CD4-positive, alpha-beta T cell treated with Interleukin-1 beta for 1 hour (primary cell): ENCODE measurements around the gene NDUFS6.

Experiments used
- DNase-seq, 2 donors: peaks; one replicate each; pipeline ENCODE4 v3.0.0-alpha.2; 2020 to 2022

Gene NDUFS6

DNA sequence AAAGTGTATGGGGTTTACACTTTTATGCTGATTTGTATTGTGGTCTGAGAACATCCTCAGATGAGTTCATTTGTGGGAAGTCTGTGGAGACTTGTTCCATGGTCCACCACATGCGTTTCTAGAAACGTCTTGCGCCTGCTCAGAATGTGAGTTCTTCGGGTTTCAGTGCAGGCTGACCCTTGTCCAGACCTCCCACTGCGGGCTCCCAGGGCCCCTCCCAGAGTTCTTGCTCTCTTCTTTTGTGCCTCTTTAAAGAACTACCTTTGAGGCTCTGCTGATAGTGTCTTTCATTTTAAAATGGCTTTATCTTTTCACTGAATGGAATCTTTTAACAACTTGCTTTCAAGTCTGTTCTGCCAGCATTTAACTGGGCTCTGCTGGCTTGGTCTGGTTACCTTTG lies 17.6 kb downstream of the NDUFS6 start:
- DNase-seq = no peak

DNA sequence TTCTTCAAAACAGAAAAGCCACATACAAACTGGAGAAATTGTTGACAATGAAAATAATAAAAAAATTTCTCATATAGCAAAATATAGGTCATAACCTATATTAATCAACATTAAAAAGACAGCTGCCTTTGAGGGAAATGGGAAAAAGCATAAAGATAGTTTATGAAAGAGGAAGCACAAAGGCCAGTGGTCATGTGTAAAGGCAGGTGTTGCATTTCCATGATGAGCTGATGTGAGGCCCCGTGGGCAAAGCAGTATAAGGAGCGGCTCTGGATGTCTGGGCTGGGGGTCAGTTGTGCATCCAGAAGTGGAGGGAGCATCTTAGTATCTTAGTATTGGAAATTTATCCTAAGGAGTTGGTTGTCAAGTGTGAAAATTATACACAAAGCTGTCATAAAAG lies 18.3 kb downstream of the NDUFS6 start:
- no peak for DNase-seq

DNA sequence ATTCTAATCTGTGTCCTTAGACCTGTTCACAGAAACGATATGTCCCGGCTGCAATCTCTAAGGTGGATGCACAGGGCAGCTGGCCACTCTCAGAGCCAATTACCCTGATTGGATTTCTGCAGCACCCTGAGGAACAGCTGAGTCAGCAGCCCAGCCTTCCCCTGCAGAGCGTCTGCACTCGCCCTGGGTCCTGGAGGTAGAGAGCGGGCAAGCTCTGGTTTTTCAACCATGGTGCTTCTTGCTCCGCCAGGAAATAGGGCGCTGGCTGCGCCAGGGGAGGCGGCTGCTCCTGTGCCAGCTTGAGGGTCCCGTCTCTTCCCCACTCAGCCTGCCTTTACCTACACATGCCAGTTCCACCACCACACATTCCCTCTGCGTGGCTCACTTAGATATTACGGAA lies 19.2 kb downstream of the NDUFS6 start:
- no peak for DNase-seq

DNA sequence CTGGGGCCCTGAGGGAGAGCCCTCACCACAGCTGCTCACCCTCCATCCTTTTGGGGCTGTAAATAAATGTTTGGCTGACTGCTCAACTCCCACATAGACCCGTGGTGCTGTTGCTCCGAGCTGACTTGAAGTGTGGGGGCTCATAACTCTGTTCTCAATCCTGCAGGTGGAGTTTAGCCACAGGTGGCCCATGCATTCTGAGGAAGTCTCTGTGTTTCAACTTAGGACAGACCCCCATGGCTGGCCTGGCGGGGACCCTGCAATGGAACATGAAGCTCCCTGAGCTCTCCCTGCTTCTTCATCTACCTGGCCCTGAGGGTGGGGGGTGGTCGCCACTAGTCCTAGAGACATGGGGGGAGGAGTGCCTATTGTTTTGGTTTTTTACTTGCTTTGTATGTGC lies 19.7 kb downstream of the NDUFS6 start:
- DNase-seq = no peak

DNA sequence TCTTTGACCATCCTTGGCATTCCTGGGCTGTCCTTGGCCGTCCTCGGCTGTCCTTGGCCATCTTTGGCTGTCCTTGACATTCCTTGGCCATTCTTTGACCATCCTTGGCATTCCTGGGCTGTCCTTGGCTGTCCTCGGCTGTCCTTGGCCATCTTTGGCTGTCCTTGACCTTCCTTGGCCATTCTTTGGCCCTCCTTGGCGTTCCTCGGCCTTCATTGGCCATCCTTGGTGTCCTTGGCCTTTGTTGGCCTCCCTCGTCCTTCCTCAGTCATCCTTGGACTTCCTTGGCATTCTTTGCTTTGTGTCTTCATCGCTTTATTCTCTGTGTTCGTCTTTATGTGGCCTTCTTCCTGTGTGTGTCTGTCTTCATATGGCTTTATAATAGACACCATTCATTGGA lies 20.7 kb downstream of the NDUFS6 start:
- DNase-seq = no peak

DNA sequence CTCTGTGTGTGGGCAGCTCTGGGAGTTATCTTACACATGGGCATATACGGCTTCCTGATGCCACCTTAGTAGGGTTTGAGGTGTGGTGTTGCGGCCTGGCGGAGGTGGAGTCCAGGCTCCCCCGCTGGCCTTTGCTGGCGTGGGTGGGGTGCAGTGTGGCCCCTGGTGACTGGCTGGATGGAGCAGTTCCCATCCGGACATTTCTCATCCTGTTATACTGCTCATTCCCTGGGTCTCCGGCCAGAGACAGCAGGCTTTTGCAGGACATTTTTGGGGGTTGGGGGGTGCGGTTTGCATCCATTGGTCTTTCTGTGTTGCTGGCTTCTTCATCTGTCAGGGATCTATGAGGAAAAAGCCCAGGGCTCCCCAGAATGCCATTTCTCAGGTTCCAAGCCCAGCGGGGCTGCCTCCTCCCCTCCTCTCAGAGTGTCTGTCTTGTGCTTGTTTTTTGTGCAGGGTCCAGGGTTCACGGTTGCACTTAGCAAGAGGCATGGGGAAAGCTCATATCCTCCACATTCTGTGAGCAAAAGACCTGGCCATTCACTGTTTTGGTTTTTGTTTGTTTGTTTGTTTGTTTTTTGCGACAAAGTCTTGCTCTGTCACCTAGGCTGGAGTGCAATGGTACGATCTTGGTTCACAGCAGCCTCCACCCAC lies 22.3 kb downstream of the NDUFS6 start:
- no peak for DNase-seq

DNA sequence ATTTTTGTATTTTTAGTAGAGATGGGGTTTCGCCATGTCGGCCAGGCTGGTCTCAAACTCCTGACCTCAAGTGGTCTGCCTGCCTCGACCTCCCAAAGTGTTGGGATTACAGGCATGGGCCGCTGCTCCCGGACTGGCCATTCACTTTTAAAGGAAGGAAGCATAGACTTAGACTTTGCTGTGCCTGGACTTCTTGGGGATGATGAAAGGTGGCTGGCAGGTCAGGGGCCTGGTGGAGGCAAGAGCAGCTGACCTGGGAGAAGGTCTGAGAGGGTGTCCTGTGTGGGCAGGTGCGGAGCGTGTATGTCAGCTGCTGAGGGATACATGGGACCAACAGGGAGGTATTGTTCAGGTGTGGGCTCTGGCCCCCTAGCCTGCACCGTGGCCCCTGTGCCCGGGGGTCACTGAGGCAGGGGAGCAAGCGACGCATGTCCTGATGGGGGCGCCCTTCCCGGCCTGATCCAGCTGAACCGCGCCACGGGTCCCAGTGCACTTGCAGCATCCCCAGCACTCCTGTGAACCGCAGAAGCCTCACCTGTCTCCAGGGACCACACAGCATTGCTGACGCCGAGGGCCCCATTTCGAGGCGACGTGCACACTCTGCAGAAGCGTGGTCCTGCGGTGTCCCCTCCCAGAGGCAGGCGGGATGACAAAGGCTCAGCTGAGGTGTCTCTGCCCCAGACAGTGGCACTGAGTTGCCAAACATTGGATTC lies 23.1 kb downstream of the NDUFS6 start:
- DNase-seq = no peak

DNA sequence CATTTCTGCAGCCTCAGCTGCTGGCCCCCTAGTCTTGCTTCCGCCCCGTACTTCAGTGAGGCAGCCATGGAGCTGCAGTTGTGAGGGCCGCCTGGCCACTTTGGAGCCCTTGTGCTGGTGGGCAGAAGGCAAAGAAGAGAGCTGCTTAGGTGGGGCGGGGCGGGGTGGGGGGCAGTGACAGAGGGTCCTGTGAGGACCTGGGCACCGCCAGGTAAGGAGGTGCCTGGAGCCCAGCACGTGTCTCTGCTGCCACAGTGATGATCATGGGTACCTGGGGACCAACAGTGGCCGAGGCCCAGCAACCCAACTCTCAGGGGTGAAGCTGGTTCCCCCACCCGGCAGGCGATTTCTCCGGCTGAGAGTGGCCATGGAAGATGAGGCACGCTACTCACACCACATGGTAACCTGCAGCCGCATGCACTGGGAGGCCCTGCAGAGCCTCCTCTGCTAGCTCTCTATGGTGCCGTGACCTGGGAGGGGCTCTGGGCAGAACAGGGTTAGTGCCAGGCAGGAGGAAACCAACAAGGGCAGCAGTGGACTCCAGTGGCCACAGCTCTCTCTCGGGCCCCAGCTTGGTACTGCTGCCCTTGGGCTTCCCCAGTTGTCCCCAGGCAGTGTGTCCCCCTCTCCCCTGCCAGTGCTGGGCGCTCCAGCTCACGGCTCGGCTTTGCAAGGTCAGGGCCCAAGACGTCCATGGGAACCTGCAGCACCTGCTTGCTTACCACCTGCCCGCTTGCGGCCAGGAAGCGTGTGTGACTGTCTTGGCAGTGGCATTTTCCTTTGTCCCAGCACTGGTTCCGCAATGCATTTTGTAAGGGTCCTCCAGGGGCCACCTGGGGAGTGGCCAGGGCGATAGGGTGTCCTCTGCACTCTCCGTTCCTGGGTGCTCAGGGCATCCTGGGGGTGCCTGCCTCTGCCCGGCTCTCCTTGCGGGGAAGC lies 24.0 kb downstream of the NDUFS6 start:
- DNase-seq = no peak

DNA sequence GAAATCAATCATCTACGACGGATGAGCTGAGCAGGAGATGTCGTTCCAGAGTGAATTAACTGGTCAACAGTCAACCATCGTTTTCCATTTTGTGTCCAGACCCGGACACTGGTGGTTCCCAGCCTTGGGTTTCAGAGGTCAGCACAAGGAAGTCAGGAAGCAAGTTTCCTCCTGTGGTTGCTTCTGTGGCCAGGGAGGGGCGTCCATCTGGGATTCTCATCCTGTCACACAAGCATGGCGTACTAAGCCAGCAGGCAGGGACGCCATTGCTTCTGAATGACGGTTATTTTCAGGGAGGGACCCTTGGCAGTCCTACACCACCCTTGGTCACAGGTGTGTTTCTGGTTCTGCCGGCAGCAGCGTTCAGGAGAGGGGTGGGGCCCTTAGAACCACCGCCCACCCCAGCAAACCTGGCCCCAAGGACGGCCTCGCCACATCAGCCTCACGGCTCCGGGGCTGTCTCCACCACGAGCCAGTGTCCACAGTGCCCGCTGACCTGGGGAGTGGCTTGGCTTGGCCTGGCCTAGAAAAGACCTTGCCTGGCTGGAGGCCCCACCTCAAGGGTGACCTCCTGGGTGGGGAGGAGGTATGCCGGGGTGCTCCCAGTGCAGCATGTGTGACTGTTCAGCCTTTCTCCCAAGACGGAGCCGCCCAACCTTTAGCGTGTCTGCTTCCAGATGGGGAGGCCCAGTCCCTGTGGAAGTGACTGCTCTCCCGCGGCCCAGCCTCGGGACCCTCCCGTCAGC lies 25.2 kb downstream of the NDUFS6 start:
- DNase-seq = no peak

DNA sequence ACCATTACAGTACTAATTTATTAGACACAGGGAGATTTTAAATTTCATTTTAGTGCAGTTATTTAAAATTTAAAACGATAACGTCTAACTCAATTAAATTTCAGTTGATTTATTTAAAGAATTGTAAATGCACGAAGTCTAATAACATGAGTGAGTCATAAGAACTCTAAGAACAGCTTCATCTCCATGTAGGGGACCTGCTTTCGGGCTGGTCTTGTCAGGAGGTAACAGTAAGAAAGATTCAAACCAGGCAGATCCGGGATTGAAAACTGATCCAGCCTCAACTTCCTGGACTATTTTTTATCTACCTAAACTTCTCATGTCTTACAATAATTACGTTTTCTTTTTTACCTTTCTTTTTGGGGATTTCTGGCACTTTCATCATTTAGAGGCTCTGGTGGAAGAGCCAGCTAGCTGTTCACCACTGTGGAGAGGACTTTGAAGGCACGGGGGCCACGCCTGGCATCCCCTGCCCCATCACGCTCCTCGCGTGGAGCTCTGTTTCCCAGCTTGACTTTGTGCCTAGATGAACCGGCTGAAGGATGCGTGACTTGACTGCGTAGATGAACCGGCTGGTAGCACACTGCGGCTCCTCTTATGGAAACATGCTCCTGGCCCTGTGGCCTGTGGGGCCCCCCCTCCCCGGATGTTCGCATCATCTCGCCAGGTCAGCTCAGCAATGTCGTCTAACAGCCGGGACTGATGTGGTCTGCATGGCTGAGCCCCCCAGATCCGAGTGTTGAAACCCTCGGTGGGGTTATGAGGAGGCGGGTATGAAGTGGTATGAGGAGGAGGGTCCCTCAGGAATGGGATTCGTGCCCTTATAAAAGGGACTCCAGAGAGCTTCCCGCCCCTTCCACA lies 26.0 kb downstream of the NDUFS6 start:
- DNase-seq = no peak

DNA sequence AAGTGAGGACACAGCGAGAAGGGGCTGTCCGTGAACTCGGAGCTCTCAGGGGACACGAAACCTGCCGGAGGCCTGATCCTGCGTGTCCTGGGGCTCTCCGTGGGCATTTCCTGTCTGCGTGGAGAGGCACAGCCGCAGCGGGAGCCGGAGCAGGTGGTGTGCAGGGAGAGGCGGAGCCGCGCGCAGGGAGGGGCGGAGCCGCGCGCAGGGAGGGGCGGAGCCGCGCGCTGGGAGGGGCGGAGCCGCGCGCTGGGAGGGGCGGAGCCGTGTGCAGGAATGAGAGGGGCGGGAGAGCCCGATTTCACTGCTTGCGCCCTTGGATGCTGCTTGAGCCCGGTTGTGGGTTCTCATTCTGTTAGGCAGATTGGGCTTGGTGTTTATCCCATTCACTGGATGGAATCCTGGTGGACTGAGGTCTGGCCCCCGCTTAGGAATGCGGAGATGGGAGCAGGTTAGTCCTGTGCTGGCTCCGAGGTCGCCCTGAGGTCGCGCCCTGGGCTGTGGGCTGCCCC lies 26.7 kb downstream of the NDUFS6 start:
- peak; percentile 8 to 21 for DNase-seq

DNA sequence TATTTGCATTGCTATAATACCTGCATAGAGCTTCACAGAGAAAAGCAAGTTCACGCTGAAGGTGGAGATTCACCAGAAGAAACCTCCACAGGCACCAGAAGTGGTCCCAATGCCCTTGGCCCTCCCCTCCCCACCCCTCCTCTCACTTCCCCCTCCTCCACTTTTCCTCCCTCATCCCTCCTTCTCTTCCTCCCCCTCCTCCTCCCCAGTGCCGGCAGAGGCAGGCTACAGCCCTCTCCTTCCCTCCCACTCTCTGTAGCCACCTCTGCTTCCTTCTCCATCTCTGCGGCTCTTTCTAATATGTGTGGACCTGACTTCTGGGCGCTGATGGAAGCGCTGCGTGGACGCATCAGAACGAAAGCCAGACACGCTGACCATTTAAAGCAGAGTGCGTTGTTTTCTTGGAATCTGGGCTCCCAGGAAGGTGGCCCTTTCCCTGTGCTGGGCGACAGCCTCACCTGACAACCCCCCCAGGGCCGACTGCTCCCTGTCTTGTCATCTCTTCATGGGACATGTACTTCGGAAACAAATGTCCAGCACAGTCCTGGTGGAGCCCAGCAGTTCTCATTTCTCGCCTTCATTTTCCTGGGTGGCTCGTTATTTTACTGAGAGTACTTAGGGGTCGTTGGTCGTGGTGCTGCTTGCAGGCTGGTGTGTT lies 29.5 kb downstream of the NDUFS6 start:
- no peak for DNase-seq

DNA sequence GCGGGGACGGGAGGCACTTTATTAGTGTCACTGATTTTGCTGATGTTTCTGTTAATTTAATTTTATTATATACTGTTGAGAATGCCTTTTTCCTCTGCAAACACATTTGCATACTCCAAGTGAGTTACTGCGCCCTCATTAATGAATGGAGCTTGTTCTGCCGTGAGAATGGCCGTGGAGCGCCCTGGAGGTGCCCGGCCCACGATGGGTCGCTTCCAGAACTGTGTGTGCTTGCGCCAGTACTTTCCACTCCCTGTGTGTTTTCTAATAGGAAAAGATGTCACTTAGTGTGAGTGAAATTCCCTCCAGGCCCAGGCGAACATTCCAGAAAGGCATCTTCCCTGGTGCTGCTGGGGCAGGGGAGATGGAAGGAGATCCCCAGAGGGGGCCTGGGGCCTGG lies 30.1 kb downstream of the NDUFS6 start:
- no peak for DNase-seq

DNA sequence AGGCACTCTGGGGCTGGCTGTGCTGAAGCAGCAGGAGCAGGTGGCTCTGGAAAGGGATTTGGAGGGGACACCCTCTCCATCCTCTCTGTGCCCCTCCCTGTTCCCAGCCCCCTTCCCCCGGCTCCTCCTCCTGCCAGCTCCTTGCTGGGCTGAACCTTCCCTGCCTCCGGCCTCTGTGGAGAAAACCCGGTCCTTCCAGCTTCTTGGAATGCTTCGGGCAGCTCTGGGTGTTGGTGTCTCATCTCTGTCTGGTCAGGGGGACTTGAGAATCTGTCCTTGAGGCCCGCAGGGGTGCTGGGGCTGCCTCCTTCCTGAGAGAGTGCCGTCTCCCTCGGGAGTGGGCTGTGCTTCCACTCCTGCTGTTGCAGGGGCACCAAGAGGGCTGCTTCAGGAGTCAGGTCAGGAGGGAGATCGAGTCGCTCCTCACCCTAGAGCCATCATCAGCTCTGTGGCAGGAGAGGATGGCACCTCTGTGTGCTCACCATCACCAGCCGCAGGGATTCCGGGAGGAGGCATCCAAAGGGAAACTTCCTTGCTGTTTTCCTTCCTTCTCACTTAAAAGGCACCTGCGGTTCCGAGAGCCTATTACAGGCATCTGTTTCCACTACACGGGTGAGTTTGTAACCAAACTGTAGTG lies 30.6 kb downstream of the NDUFS6 start:
- no peak for DNase-seq

DNA sequence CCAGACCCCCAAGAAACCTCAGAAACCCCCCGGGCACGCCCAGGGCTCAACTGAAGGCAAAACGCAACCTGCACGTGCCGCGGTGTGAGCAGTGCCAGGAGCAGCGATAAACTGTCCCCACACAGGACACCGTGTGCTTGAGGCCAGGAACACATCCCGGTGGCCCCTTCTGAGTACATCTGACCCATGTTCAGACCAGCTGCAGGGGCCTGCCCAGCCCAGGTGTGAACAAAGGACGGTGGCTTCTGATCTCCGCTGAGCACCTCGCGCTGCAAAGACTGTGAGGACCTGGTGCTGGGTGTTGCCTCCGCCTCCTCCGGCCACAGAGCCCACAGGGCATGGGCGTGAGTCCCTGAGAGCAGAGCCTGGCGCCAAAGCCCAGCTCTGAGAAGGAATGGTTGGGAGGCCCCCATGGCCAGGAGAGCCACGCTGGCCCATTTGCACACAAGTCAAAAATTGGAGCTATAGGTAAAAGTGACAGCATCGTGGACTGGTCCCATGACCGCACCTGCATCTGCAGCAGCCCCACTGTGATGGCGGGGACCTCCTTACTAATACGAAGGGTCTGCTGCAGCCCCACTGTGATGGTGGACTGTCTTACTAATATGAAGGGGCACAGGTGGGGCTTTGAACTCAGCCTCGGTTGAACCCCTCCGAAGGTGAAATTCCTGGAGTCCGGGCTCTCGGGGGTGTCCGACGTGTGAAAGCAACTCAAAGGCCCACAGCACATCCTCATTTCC lies 31.5 kb downstream of the NDUFS6 start:
- no peak for DNase-seq

DNA sequence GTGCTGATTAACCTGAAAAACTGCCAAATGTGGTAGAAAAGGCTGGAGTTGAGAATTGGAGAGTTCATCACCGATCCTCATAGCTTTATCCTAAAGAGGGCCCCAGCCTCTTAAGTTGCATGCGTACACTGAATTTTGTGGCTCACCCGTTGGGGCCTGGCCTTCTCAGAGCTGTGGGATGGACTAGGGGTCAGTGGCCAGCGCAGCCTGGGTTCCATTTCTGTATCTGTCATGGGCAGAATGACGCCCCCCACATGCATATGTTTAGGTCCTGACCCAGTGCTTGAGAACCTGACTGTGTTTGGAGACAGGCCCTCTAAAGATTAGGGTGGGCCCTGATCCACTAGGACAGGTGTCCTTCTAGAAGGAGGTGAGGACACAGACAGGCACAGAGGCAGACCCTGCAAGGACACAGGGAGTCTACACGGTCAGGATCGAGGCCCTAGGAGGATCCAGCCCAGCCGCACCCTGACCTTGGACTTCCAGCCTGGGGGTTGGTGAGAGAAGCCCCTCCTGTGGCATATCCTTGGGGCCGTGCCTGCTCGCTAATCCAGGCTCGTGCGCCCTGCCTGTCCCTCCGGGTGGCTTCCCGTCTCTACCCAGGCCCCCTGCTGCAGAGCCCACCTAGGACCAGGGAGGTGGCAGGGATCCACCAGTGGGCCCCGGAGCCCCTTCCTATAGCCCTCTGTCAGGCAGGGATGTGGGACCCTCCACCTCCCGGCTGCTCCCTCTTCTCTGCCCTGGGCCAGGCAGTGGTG lies 32.2 kb downstream of the NDUFS6 start:
- DNase-seq = no peak

DNA sequence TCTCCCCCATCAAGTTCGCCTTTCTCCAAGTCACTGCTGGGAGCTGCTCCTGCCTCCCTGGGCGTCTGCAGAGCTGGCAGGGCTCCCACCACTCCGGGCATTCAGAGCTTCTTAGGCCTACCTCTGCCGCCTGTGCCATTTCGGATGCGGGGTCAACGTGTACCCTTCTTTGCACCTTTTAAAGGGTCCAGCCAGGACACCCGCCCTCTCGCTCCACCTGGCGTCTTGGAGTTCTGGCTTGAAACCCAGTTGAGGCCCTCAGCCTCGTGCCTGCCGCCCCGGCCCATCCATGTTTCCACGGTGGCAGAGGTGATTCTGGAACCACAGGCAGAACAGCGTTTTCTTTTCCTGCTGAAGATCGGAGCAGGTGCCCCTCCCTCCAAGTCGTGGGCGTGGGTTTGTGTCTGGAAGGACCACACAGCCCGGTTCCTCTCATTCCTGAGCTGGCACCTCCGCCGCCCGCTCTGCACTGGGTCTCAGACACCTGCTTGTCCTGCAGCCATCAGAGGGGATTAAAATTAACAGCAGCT lies 32.9 kb downstream of the NDUFS6 start:
- DNase-seq = no peak

DNA sequence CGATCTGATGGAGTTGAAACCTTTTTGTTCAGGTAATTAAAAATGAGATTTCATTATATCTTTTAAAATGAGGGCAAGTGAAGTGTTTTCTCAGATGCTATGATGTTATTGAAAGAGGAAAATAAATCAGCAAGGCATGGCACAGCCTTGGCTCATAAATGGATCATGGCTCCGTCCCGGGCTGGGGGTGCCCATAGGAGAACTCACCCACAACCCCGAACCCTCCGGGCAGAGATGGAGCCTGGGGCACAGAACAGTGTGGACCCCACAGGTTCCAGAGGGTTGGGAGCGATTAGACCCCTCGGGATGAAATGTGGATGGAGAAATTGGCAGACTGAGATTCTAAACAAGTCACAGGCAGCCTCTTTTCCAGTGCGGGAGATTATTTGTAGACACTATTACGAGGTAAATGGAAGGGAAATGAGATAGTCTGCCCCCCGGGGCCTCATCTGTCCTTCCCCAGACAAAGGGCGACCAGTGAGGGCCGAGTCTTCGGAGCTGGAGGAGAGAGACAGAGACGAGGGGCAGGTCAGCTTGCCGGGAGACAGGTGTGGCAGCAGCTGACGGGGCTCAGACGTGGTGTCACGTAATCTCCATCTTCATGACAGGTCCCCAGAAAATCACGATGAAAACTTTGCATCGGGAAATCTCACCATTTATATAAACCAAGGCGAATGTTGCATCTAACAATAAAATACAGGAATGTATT lies 33.7 kb downstream of the NDUFS6 start:
- no peak for DNase-seq
